ENCODE data around the gene PML. TPM values are rescaled to one million over a fixed set of nuclear protein-coding genes. Genes with fewer than 3 reads are reported as not detected.

Gene PML
- total and polyA plus RNA-seq, 4 donors: 8.2 to 15.2 (median 10.8) TPM

DNA sequence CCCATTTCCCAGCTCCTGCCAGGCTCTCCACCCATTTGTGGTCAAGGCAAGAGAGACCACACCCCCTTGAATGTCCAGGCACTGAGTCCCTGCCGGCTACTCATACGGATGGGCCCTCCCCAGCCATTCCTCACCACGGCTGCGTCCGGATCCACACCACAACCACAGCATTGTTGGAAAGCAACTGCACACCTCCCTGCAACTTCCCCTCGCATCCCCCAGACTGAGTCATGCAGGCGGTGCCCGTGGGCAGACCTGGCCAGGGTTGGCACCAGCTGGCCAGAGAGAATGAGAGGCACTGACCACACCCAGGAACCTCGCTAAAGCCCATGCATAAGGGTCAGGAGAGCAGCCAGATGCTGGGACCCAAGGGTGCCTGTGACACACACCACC lies 37.8 kb upstream of the PML start:
- DNase-seq (ENCODE audit: low spot score): no peak
- no peak overlapping the region for H3K4me3 ChIP-seq (ENCODE audit: low read depth in 1 of 3, low read length in 3 of 3)
- H3K9ac ChIP-seq (ENCODE audit: low read depth in 1 of 2, low read length in 2 of 2): no peak overlapping the region
- H3K36me3 ChIP-seq (ENCODE audit: control insufficient read depth in 4 of 4, insufficient read depth in 3 of 4, low read depth in 1 of 4, low read length in 3 of 4): no peaks in the 10 kb centered on the region
- WGBS: 70% methylated on average over 9 of the region's 9 CpGs
- peaks cover 0 to 3% (median 0%) of the 10 kb centered on the region in 4 donors for H3K27me3 ChIP-seq (ENCODE audit: control insufficient read depth in 4 of 4, insufficient read depth in 4 of 4, low read length in 3 of 4)
- H3K9me3 ChIP-seq (ENCODE audit: control insufficient read depth in 4 of 4, low read length in 3 of 4): no peaks in the 10 kb centered on the region
- no peak overlapping the region for H3K27ac ChIP-seq (ENCODE audit: low read depth in 1 of 2, low read length in 2 of 2)
- no peaks in the 10 kb centered on the region for H3K4me1 ChIP-seq (ENCODE audit: control insufficient read depth in 4 of 4, insufficient read depth in 4 of 4, low read length in 3 of 4)
- TF ChIP-seq, protein P1, sequence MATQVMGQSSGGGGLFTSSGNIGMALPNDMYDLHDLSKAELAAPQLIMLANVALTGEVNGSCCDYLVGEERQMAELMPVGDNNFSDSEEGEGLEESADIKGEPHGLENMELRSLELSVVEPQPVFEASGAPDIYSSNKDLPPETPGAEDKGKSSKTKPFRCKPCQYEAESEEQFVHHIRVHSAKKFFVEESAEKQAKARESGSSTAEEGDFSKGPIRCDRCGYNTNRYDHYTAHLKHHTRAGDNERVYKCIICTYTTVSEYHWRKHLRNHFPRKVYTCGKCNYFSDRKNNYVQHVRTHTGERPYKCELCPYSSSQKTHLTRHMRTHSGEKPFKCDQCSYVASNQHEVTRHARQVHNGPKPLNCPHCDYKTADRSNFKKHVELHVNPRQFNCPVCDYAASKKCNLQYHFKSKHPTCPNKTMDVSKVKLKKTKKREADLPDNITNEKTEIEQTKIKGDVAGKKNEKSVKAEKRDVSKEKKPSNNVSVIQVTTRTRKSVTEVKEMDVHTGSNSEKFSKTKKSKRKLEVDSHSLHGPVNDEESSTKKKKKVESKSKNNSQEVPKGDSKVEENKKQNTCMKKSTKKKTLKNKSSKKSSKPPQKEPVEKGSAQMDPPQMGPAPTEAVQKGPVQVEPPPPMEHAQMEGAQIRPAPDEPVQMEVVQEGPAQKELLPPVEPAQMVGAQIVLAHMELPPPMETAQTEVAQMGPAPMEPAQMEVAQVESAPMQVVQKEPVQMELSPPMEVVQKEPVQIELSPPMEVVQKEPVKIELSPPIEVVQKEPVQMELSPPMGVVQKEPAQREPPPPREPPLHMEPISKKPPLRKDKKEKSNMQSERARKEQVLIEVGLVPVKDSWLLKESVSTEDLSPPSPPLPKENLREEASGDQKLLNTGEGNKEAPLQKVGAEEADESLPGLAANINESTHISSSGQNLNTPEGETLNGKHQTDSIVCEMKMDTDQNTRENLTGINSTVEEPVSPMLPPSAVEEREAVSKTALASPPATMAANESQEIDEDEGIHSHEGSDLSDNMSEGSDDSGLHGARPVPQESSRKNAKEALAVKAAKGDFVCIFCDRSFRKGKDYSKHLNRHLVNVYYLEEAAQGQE (IDR thresholded peaks at IDR 0.05): no peak
- TF ChIP-seq, protein P2, sequence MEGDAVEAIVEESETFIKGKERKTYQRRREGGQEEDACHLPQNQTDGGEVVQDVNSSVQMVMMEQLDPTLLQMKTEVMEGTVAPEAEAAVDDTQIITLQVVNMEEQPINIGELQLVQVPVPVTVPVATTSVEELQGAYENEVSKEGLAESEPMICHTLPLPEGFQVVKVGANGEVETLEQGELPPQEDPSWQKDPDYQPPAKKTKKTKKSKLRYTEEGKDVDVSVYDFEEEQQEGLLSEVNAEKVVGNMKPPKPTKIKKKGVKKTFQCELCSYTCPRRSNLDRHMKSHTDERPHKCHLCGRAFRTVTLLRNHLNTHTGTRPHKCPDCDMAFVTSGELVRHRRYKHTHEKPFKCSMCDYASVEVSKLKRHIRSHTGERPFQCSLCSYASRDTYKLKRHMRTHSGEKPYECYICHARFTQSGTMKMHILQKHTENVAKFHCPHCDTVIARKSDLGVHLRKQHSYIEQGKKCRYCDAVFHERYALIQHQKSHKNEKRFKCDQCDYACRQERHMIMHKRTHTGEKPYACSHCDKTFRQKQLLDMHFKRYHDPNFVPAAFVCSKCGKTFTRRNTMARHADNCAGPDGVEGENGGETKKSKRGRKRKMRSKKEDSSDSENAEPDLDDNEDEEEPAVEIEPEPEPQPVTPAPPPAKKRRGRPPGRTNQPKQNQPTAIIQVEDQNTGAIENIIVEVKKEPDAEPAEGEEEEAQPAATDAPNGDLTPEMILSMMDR (IDR thresholded peaks at IDR 0.05; ENCODE audit: low read depth, low read length, missing input control): no peak
- no peak for TF ChIP-seq SP1 (IDR thresholded peaks at IDR 0.05)
- TF ChIP-seq EGR1 (IDR thresholded peaks at IDR 0.05; ENCODE audit: low read depth in 2 of 2): no peak
- TF ChIP-seq, protein P3, sequence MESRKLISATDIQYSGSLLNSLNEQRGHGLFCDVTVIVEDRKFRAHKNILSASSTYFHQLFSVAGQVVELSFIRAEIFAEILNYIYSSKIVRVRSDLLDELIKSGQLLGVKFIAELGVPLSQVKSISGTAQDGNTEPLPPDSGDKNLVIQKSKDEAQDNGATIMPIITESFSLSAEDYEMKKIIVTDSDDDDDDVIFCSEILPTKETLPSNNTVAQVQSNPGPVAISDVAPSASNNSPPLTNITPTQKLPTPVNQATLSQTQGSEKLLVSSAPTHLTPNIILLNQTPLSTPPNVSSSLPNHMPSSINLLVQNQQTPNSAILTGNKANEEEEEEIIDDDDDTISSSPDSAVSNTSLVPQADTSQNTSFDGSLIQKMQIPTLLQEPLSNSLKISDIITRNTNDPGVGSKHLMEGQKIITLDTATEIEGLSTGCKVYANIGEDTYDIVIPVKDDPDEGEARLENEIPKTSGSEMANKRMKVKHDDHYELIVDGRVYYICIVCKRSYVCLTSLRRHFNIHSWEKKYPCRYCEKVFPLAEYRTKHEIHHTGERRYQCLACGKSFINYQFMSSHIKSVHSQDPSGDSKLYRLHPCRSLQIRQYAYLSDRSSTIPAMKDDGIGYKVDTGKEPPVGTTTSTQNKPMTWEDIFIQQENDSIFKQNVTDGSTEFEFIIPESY (IDR thresholded peaks at IDR 0.05): no peak
- TF ChIP-seq HNF4G (IDR thresholded peaks at IDR 0.05): no peak
- TF ChIP-seq FOXA2 (IDR thresholded peaks at IDR 0.05): no peak
- TF ChIP-seq YY1 (IDR thresholded peaks at IDR 0.05): no peak
- TF ChIP-seq, protein P4, sequence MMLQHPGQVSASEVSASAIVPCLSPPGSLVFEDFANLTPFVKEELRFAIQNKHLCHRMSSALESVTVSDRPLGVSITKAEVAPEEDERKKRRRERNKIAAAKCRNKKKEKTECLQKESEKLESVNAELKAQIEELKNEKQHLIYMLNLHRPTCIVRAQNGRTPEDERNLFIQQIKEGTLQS (IDR thresholded peaks at IDR 0.05): no peak
- no peak for TF ChIP-seq RXRA (IDR thresholded peaks at IDR 0.05)
- TF ChIP-seq, protein P5, sequence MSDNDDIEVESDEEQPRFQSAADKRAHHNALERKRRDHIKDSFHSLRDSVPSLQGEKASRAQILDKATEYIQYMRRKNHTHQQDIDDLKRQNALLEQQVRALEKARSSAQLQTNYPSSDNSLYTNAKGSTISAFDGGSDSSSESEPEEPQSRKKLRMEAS (IDR thresholded peaks at IDR 0.05): no peak
- no peak for TF ChIP-seq HNF4A (conservative IDR thresholded peaks at IDR 0.05)
- no peak for TF ChIP-seq NR2F2 (IDR thresholded peaks at IDR 0.05)
- TF ChIP-seq GABPA (IDR thresholded peaks at IDR 0.05 in 1 of 2, conservative IDR thresholded peaks at IDR 0.05 in 1 of 2): no peak

DNA sequence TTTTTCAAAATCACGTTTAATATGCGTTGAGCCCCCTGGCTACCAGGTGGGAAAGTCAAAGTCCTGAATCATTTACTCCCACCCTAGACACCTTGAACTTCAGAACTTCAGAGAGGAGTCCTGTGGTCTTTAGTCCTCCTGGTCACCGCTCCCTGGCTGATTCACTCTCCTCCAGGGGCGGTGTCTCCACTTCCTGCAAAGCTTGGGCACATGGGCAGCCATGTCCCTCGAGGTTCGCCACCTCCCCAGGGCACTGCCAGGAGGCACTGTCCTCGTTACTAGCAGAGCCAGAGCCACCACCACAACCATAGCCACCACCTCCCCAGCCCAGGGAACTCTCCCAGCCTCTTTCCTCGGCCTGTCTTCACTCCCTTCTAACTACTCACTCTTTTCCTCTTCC lies 37.2 kb upstream of the PML start:
- Histone ChIP-seq H3K27ac (ENCODE audit: low read depth in 1 of 2, low read length in 2 of 2) (no peak overlapping the region), H3K36me3 (ENCODE audit: control insufficient read depth in 4 of 4, insufficient read depth in 3 of 4, low read depth in 1 of 4, low read length in 3 of 4) (no peaks in the 10 kb centered on the region), H3K4me3 (ENCODE audit: low read depth in 1 of 3, low read length in 3 of 3) (no peak overlapping the region), H3K27me3 (ENCODE audit: control insufficient read depth in 4 of 4, insufficient read depth in 4 of 4, low read length in 3 of 4) (peaks cover 0 to 3% (median 0%) of the 10 kb centered on the region in 4 donors), H3K9me3 (ENCODE audit: control insufficient read depth in 4 of 4, low read length in 3 of 4) (no peaks in the 10 kb centered on the region), H3K4me1 (ENCODE audit: control insufficient read depth in 4 of 4, insufficient read depth in 4 of 4, low read length in 3 of 4) (no peaks in the 10 kb centered on the region), H3K9ac (ENCODE audit: low read depth in 1 of 2, low read length in 2 of 2) (no peak overlapping the region)
- WGBS: 78% methylated on average over 8 of the region's 8 CpGs
- DNase-seq (ENCODE audit: low spot score): no peak
- TF ChIP-seq, protein P3 (IDR thresholded peaks at IDR 0.05): no peak
- no peak for TF ChIP-seq RXRA (IDR thresholded peaks at IDR 0.05)
- TF ChIP-seq FOXA2 (IDR thresholded peaks at IDR 0.05): no peak
- TF ChIP-seq GABPA (IDR thresholded peaks at IDR 0.05 in 1 of 2, conservative IDR thresholded peaks at IDR 0.05 in 1 of 2): no peak
- TF ChIP-seq, protein P5 (IDR thresholded peaks at IDR 0.05): no peak
- TF ChIP-seq RAD21 (IDR thresholded peaks at IDR 0.05): no peak
- no peak for TF ChIP-seq SP1 (IDR thresholded peaks at IDR 0.05)
- no peak for TF ChIP-seq FOXA1 (IDR thresholded peaks at IDR 0.05)
- TF ChIP-seq HNF4G (IDR thresholded peaks at IDR 0.05): no peak
- TF ChIP-seq, protein P4 (IDR thresholded peaks at IDR 0.05): no peak
- no peak for TF ChIP-seq TAF1 (conservative IDR thresholded peaks at IDR 0.05)
- no peak for TF ChIP-seq EGR1 (IDR thresholded peaks at IDR 0.05; ENCODE audit: low read depth in 2 of 2)
- TF ChIP-seq YY1 (IDR thresholded peaks at IDR 0.05): no peak

Data from liver (tissue), 9 donors.